ENCODE data around the gene SYNE2.

SYNE2 gene

DNA sequence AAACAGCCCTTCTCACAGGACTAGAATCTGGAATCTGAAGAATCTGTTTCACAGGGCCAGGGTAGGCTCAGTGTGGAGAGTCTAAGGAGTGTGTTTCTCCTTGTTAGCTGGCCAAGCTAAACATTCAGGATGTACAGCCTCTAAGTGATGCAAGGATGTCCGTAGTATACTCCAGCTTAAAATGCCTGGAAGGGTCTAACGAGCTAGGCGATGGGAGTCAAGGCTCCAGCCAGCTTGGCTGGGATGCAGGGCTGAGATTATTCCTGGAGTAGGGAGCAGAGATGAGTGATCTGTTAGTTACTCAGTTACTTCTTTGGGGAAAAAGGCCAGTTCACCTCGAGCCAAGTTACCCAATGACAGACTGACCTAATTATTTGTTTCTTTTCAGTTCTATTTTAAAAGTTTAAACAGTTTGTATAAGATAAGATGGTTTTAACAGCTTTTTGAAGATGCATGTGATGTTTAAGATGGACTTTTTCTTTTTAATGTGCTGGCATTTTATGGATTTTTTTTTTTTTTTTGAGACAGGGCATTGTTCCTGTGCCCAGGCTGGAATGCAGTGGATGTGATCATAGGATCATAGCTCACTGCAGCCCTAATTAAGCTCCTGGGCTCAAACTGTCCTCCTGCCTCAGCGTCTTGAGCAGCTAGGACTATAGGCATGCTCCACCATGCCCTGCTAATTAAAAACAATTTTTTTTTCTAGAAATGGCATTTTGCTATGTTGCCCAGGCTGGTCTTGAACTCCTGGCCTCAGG is 41.1 kb downstream of the SYNE2 start:
- H3K27ac Mint-ChIP-seq: no peak overlapping the region
- peaks cover 39% of the 10 kb centered on the region for H3K4me1 Mint-ChIP-seq
- H3K4me3 Mint-ChIP-seq: no peak overlapping the region
- H3K36me3 Mint-ChIP-seq: peaks cover 6% of the 10 kb centered on the region
- H3K27me3 Mint-ChIP-seq: no peaks in the 10 kb centered on the region
- H3K9me3 Mint-ChIP-seq: no peaks in the 10 kb centered on the region

- no peaks in the 10 kb centered on the region for H3K27me3 Mint-ChIP-seq
- no peaks in the 10 kb centered on the region for H3K9me3 Mint-ChIP-seq
- H3K27ac Mint-ChIP-seq: no peak overlapping the region
- H3K4me3 Mint-ChIP-seq: no peak overlapping the region
- peaks cover 41% of the 10 kb centered on the region for H3K4me1 Mint-ChIP-seq
- H3K36me3 Mint-ChIP-seq: peaks cover 6% of the 10 kb centered on the region
These were observed 42.7 kb downstream of the SYNE2 start for GRCh38 chr14:63895510-63895909.

- no peaks in the 10 kb centered on the region for H3K9me3 Mint-ChIP-seq
- no peaks in the 10 kb centered on the region for H3K27me3 Mint-ChIP-seq
- H3K27ac Mint-ChIP-seq: peak overlapping the region; percentile 14
- H3K4me3 Mint-ChIP-seq: no peak overlapping the region
- peaks cover 10% of the 10 kb centered on the region for H3K36me3 Mint-ChIP-seq
- H3K4me1 Mint-ChIP-seq: peaks cover 39% of the 10 kb centered on the region
These were observed 43.5 kb downstream of the SYNE2 start for GRCh38 chr14:63896278-63896720.

DNA sequence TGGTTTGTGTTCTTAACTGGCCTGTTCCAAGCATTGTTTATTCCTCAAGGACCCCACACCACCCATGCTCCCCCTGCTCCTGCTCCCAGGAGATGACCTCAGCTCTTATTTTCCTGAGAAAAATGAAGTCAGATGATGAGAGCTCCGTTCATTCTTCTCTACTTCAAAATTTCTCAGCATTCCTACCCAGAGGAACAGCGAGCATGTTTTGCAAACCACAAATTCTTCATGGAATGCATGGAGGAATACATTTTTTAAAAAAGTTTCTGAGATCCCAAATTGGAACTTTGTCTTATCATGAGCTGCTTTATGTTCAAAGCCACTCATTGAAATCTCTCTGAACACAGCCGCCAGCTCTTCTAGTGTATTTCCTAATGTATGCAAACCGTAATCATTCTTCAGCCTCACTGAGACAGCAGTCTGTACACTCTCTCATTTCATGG is 44.9 kb downstream of the SYNE2 start:
- peaks cover 6% of the 10 kb centered on the region for H3K36me3 Mint-ChIP-seq
- no peaks in the 10 kb centered on the region for H3K9me3 Mint-ChIP-seq
- H3K27ac Mint-ChIP-seq: peak overlapping the region; percentile 5

GRCh38 chr14:63899953-63900352 is 47.1 kb downstream of the SYNE2 start:
- peaks cover 53% of the 10 kb centered on the region for H3K4me1 Mint-ChIP-seq
- no peak overlapping the region for H3K27ac Mint-ChIP-seq
- H3K4me3 Mint-ChIP-seq: no peak overlapping the region
- H3K9me3 Mint-ChIP-seq: no peaks in the 10 kb centered on the region
- peaks cover 9% of the 10 kb centered on the region for H3K36me3 Mint-ChIP-seq
- H3K27me3 Mint-ChIP-seq: no peaks in the 10 kb centered on the region

More for the DNA sequence above, 44.9 kb downstream of the SYNE2 start:
- no peaks in the 10 kb centered on the region for H3K27me3 Mint-ChIP-seq
- no peak overlapping the region for H3K4me3 Mint-ChIP-seq
- H3K4me1 Mint-ChIP-seq: peaks cover 36% of the 10 kb centered on the region

GRCh38 chr14:63901434-63902085 is 48.8 kb downstream of the SYNE2 start:
- H3K27me3 Mint-ChIP-seq: no peaks in the 10 kb centered on the region
- H3K9me3 Mint-ChIP-seq: no peaks in the 10 kb centered on the region
- H3K27ac Mint-ChIP-seq: peak overlapping the region; percentile 20
- H3K4me3 Mint-ChIP-seq: no peak overlapping the region
- H3K4me1 Mint-ChIP-seq: peaks cover 62% of the 10 kb centered on the region
- H3K36me3 Mint-ChIP-seq: peaks cover 9% of the 10 kb centered on the region

DNA sequence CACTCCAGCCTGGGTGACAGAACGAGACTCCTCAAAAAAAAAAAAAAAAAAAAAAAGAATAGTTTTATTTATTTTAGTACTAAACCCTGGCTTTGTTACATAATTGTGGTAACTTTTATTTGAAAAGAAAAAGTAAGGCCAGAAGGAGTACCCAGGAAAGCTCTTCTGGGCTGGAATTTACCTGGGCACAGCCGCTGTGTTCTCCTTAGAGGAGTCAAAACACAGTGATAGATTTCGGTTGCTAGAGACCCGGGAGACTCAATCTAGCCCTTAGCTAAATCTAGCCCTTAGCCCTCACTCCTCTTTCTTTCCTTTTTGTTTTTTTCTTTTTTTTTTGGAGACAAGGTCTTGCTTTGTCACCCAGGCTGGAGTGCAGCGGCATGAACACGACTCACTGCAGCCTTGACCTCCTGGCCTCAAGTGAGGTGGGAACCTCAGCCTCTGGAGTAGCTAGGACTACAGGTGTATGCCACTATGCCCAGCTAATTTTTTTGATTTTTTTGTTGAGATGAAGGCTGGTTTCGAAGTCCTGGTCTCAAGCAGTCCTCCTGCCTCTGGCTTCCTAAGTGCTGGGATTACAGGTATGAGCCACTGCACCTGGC is 49.7 kb downstream of the SYNE2 start:
- H3K27ac Mint-ChIP-seq: peak overlapping the region; percentile 79
- H3K9me3 Mint-ChIP-seq: no peaks in the 10 kb centered on the region

GRCh38 chr14:63904724-63905123 is 51.9 kb downstream of the SYNE2 start:
- Mint-ChIP-seq H3K36me3 (peaks cover 6% of the 10 kb centered on the region), H3K4me1 (peaks cover 86% of the 10 kb centered on the region), H3K9me3 (no peaks in the 10 kb centered on the region)

More for the DNA sequence above, 49.7 kb downstream of the SYNE2 start:
- no peak overlapping the region for H3K4me3 Mint-ChIP-seq
- H3K27me3 Mint-ChIP-seq: no peaks in the 10 kb centered on the region
- peaks cover 71% of the 10 kb centered on the region for H3K4me1 Mint-ChIP-seq
- peaks cover 6% of the 10 kb centered on the region for H3K36me3 Mint-ChIP-seq

GRCh38 chr14:63905370-63905769 is 52.6 kb downstream of the SYNE2 start:
- no peak overlapping the region for H3K4me3 Mint-ChIP-seq
- peaks cover 87% of the 10 kb centered on the region for H3K4me1 Mint-ChIP-seq
- no peak overlapping the region for H3K27ac Mint-ChIP-seq
- no peaks in the 10 kb centered on the region for H3K27me3 Mint-ChIP-seq
- H3K9me3 Mint-ChIP-seq: no peaks in the 10 kb centered on the region
- peaks cover 6% of the 10 kb centered on the region for H3K36me3 Mint-ChIP-seq

More at GRCh38 chr14:63904724-63905123, 51.9 kb downstream of the SYNE2 start:
- Mint-ChIP-seq H3K27me3 (no peaks in the 10 kb centered on the region), H3K27ac (no peak overlapping the region), H3K4me3 (no peak overlapping the region)

GRCh38 chr14:63908667-63909264 is 56.0 kb downstream of the SYNE2 start:
- peaks cover 83% of the 10 kb centered on the region for H3K4me1 Mint-ChIP-seq
- H3K4me3 Mint-ChIP-seq: peak overlapping the region; percentile 65
- no peaks in the 10 kb centered on the region for H3K9me3 Mint-ChIP-seq
- no peaks in the 10 kb centered on the region for H3K27me3 Mint-ChIP-seq
- H3K27ac Mint-ChIP-seq: peak overlapping the region; percentile 84
- peaks cover 15% of the 10 kb centered on the region for H3K36me3 Mint-ChIP-seq

DNA sequence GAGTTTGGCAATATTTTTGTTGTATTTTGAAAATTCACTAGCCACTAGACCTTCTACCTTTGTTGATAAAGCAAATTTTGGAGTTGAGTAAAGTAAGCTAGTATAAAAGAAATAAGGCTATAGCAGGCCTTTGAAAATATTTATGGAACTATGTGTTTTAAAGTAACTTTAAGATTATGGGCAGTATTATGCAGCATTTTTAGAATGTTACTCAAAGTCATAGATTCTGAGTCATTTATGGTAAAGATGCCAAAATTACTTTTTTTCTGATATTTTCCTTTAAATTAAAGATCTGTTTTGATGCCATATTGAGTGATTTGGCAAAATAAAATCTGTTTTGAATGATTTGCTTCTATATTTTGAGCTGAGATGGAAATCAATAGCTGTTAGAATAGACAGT is 57.2 kb downstream of the SYNE2 start:
- Mint-ChIP-seq H3K27ac (no peak overlapping the region), H3K27me3 (no peaks in the 10 kb centered on the region), H3K9me3 (no peaks in the 10 kb centered on the region), H3K36me3 (peaks cover 14% of the 10 kb centered on the region), H3K4me1 (peaks cover 78% of the 10 kb centered on the region), H3K4me3 (no peak overlapping the region)

GRCh38 chr14:63910583-63911363 is 58.0 kb downstream of the SYNE2 start:
- Mint-ChIP-seq H3K27ac (peak overlapping the region; percentile 76), H3K9me3 (no peaks in the 10 kb centered on the region), H3K36me3 (peaks cover 14% of the 10 kb centered on the region), H3K4me1 (peaks cover 71% of the 10 kb centered on the region), H3K4me3 (peak overlapping the region; percentile 47), H3K27me3 (no peaks in the 10 kb centered on the region)

- Mint-ChIP-seq H3K4me3 (no peak overlapping the region), H3K36me3 (peaks cover 14% of the 10 kb centered on the region), H3K27ac (no peak overlapping the region), H3K27me3 (no peaks in the 10 kb centered on the region), H3K4me1 (peaks cover 71% of the 10 kb centered on the region), H3K9me3 (no peaks in the 10 kb centered on the region)
These were observed 58.6 kb downstream of the SYNE2 start for GRCh38 chr14:63911404-63911803.

GRCh38 chr14:63912286-63912685 is 59.5 kb downstream of the SYNE2 start:
- Mint-ChIP-seq H3K4me3 (no peak overlapping the region), H3K4me1 (peaks cover 63% of the 10 kb centered on the region), H3K9me3 (no peaks in the 10 kb centered on the region), H3K27me3 (no peaks in the 10 kb centered on the region), H3K27ac (no peak overlapping the region), H3K36me3 (peaks cover 14% of the 10 kb centered on the region)

- Mint-ChIP-seq H3K36me3 (peaks cover 12% of the 10 kb centered on the region), H3K9me3 (no peaks in the 10 kb centered on the region), H3K27ac (no peak overlapping the region), H3K27me3 (no peaks in the 10 kb centered on the region), H3K4me3 (no peak overlapping the region), H3K4me1 (peaks cover 25% of the 10 kb centered on the region)
These were observed 65.6 kb downstream of the SYNE2 start for GRCh38 chr14:63918411-63918810.
